B cell (primary cell): ENCODE measurements around the gene VPS41. TPM values are rescaled to one million over a fixed set of nuclear protein-coding genes. Genes with fewer than 3 reads are reported as not detected.

Experiments used
- ATAC-seq: fragments of 200-7000 bp; cut with Tn5 transposase; one replicate; pipeline ENCODE4 v1.10.0; 2021; ENCODE audit warnings: low read depth, mild to moderate bottlenecking, moderate number of reproducible peaks, moderate library complexity
- CTCF ChIA-PET: fragments of 350-600 bp; sonication (Branson Sonifier 250); formaldehyde crosslinking; loops from one replicate; lab custom pipeline; 2021; ENCODE audit warnings: antibody characterized with exemption, inconsistent platforms; lab: Charles Lee
- POLR2A ChIA-PET: fragments of 350-600 bp; sonication (Branson Sonifier 250); formaldehyde crosslinking; loops from one replicate; lab custom pipeline; 2021; ENCODE audit warnings: antibody characterized with exemption; lab: Charles Lee
- DNase-seq: peaks from one replicate; pipeline ENCODE4 v3.0.0; 2013
- H2AFZ ChIP-seq: 2 replicates; pipeline ENCODE4 v1.6.1; 2012; ENCODE audit warnings: mild to moderate bottlenecking, low read depth, low read length; ENCODE audit not compliant: insufficient read depth, poor library complexity, severe bottlenecking
- H3K27ac ChIP-seq, 2 donors: 1 replicate in 1 of 2; 2 replicates in 1 of 2; pipeline ENCODE4 v1.5.1; 2012 to 2013; ENCODE audit warnings: low read length in 2 of 2, mild to moderate bottlenecking in 2 of 2, moderate library complexity in 1 of 2
- H3K27me3 ChIP-seq, 4 experiments: fragments of 200-600 bp in 1 of 4; sonication (generic) in 1 of 4; replicated peaks in 1 of 4; 1 replicate in 2 of 4; 2 replicates in 2 of 4; pipeline versions ENCODE4 v1.6.1 to v1.7.0; 2013 to 2016; ENCODE audit warnings: low read length in 3 of 4, mild to moderate bottlenecking in 2 of 4, mixed read lengths in 1 of 4, moderate library complexity in 1 of 4; ENCODE audit not compliant: insufficient read depth in 4 of 4, control insufficient read depth in 3 of 4; ENCODE audit errors: control extremely low read depth in 1 of 4
- H3K36me3 ChIP-seq, 2 experiments: replicated peaks in 1 of 2; 1 replicate in 1 of 2; 2 replicates in 1 of 2; pipeline versions ENCODE4 v1.6.1 to v1.7.1; 2013; ENCODE audit warnings: low read length in 1 of 2; ENCODE audit not compliant: insufficient read depth in 2 of 2, control insufficient read depth in 1 of 2; ENCODE audit errors: control extremely low read depth in 1 of 2, extremely low read depth in 1 of 2
- H3K4me1 ChIP-seq, 2 donors: fragments of 200-600 bp in 1 of 2; sonication (generic) in 1 of 2; 1 replicate in 1 of 2; 2 replicates in 1 of 2; pipeline versions ENCODE4 v1.5.1 to v1.6.1; 2013 to 2017; ENCODE audit warnings: low read length in 2 of 2; ENCODE audit not compliant: control insufficient read depth in 2 of 2, insufficient read depth in 2 of 2
- H3K4me2 ChIP-seq: replicated peaks from 2 replicates; pipeline ENCODE3; 2012; ENCODE audit warnings: mild to moderate bottlenecking, low read depth, low read length; ENCODE audit not compliant: poor library complexity, severe bottlenecking
- H3K4me3 ChIP-seq, 5 experiments: fragments of 200-600 bp in 1 of 5; sonication (generic) in 1 of 5; 1 replicate in 3 of 5; 2 replicates in 2 of 5; pipeline versions ENCODE4 v1.5.1 to v1.7.0; 2011 to 2016; ENCODE audit warnings: low read length in 4 of 5, mild to moderate bottlenecking in 4 of 5, low read depth in 2 of 5, control low read depth in 1 of 5, moderate library complexity in 1 of 5; ENCODE audit not compliant: insufficient read depth in 1 of 5; ENCODE audit errors: control extremely low read depth in 1 of 5, extremely low read depth in 1 of 5
- H3K79me2 ChIP-seq: fragments of 200-600 bp; sonication (generic); one replicate; pipeline ENCODE4 v1.6.0; 2016; ENCODE audit warnings: low read length; ENCODE audit not compliant: control insufficient read depth, insufficient read depth
- H3K9ac ChIP-seq: fragments of 200-600 bp; sonication (generic); 2 replicates; pipeline ENCODE4 v1.6.1; 2017; ENCODE audit warnings: mild to moderate bottlenecking, low read length, moderate library complexity
- H3K9me3 ChIP-seq, 3 donors: one replicate each; pipeline versions ENCODE4 v1.6.1 to v1.7.1; 2013; ENCODE audit warnings: low read length in 2 of 3; ENCODE audit not compliant: control insufficient read depth in 2 of 3, insufficient read depth in 1 of 3; ENCODE audit errors: control extremely low read depth in 1 of 3
- H4K20me1 ChIP-seq: 2 replicates; pipeline ENCODE4 v1.6.0; 2012; ENCODE audit warnings: mild to moderate bottlenecking, low read length; ENCODE audit not compliant: insufficient read depth, control insufficient read depth, poor library complexity, severe bottlenecking
- H3K27ac Mint-ChIP-seq: one replicate; pipeline ENCODE4 v1.8.0; 2021; ENCODE audit warnings: mixed read lengths
- H3K27me3 Mint-ChIP-seq: one replicate; pipeline ENCODE4 v1.8.0; 2021; ENCODE audit warnings: mixed read lengths
- H3K4me1 Mint-ChIP-seq: one replicate; pipeline ENCODE4 v1.8.0; 2021; ENCODE audit warnings: mixed read lengths
- H3K4me3 Mint-ChIP-seq: one replicate; pipeline ENCODE4 v1.8.0; 2021; ENCODE audit warnings: mixed read lengths
- H3K9me3 Mint-ChIP-seq: one replicate; pipeline ENCODE4 v1.8.0; 2022; ENCODE audit warnings: mixed read lengths; ENCODE audit not compliant: insufficient read depth
- EZH2 ChIP-seq: IDR thresholded peaks from 2 replicates; pipeline ENCODE4 v1.6.1; 2012; ENCODE audit warnings: borderline replicate concordance, low read depth, mild to moderate bottlenecking, moderate library complexity, low read length; ENCODE audit not compliant: insufficient read depth, poor library complexity, severe bottlenecking
- WGBS: methylation state at CpG from one replicate; pipeline ENCODE4 v1.1.5; 2013; ENCODE audit warnings: missing lambda C conversion rate; ENCODE audit not compliant: insufficient coverage; 5-methylcytosine and 5-hydroxymethylcytosine counted together
- intact Hi-C: fragments of 100-400 bp; cut with micrococcal nuclease; formaldehyde crosslinking; loops from one replicate; pipeline ENCODE4 v1.10.0; 2022
- polyA plus RNA-seq: library from polyadenylated mRNA; depleted of rRNA; stranded (reverse); fragments of >200 nt; gene quantifications from 2 replicates; pipeline ENCODE4 v1.2.3, GENCODE V29; 2012
- total RNA-seq, 2 donors: library from RNA; stranded (reverse); fragments of 120-200 nt in 1 of 2; gene quantifications; 1 replicate in 1 of 2; 2 replicates in 1 of 2; pipeline versions ENCODE4 v1.2.3 to v1.2.4, GENCODE V29; 2013 to 2022
- TF ChIP-seq, protein P1 (sequence below): fragments of 200-600 bp; IDR thresholded peaks from one replicate; pipeline ENCODE4 v1.8.0; 2022; ENCODE audit warnings: antibody characterized with exemption, mild to moderate bottlenecking

The VPS41 gene
- total and polyA plus RNA-seq, 2 donors (not counting 1 experiment from before 2014, with no cell fraction given), result 9.3 to 114 TPM

DNA sequence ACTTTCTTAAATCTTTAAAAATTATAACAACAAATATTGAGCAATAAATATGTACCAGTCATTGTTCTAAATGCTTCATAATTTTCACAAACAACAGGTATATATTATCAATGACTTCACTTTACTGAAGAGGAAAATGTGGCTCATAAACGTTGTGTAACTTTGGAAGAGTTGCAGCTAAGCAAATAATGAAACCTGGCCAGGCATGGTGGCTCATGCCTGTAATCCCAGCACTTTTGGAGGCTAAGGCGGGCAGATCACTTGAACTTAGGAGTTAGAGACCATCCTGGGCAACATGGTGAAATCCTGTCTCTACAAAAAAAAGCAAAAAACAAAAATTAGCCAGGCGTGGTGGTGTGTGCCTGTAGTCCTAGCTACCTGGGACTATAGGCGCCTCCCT, 205.9 kb downstream of the VPS41 start:
- H3K27me3 ChIP-seq, result peaks cover 0 to 7% (median 0%) of the 10 kb centered on the region in 4 experiments
- peaks cover 0 to 3% (median 0%) of the 10 kb centered on the region in 3 donors for H3K9me3 ChIP-seq
- TF ChIP-seq, protein P1, sequence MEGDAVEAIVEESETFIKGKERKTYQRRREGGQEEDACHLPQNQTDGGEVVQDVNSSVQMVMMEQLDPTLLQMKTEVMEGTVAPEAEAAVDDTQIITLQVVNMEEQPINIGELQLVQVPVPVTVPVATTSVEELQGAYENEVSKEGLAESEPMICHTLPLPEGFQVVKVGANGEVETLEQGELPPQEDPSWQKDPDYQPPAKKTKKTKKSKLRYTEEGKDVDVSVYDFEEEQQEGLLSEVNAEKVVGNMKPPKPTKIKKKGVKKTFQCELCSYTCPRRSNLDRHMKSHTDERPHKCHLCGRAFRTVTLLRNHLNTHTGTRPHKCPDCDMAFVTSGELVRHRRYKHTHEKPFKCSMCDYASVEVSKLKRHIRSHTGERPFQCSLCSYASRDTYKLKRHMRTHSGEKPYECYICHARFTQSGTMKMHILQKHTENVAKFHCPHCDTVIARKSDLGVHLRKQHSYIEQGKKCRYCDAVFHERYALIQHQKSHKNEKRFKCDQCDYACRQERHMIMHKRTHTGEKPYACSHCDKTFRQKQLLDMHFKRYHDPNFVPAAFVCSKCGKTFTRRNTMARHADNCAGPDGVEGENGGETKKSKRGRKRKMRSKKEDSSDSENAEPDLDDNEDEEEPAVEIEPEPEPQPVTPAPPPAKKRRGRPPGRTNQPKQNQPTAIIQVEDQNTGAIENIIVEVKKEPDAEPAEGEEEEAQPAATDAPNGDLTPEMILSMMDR, result no peak
- TF ChIP-seq EZH2, result no peak
- POLR2A ChIA-PET, result no interaction called here
- Mint-ChIP-seq H3K4me3 (no peak overlapping the region), H3K27me3 (peaks cover 15% of the 10 kb centered on the region), H3K9me3 (peaks cover under 1% of the 10 kb centered on the region), H3K4me1 (no peaks in the 10 kb centered on the region), H3K27ac (no peak overlapping the region)
- no peaks in the 10 kb centered on the region for H4K20me1 ChIP-seq
- intact Hi-C loops, result no loop called here
- H3K4me1 ChIP-seq, result no peaks in the 10 kb centered on the region
- no peaks in the 10 kb centered on the region for H3K79me2 ChIP-seq
- no peak overlapping the region for H2AFZ ChIP-seq
- CTCF ChIA-PET, result no interaction called here
- no peak for DNase-seq
- no peaks in the 10 kb centered on the region for H3K36me3 ChIP-seq
- no peak overlapping the region for H3K4me3 ChIP-seq
- H3K4me2 ChIP-seq, result no peak overlapping the region
- no peak for ATAC-seq
- H3K9ac ChIP-seq, result no peak overlapping the region
- WGBS, result 90% methylated on average over 2 of the region's 4 CpGs
- H3K27ac ChIP-seq, result no peak overlapping the region

DNA sequence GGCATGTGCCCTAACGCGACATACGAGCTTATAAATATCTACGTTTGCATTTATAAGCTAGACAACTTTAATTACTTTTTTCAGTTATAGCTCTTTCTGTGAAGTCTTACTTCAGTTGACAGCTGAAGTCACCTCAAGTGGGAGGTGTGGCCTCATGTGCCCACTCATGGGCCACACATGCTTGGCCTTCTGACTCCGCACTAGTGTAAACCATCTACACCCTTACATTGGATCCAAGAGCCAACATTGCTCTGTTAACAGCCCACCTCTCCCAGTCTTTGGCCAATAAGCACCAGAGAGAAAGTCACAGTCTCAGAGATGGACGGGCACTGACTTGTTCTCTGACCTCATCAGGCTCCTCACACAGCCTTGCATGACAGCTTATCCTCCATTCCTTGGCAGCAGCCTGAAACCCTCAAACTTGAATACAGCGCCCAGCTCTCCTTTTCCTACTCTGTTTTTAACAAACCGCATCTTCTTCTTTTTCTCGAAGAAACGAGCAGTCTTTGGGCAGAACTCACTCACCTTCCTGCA, 206.9 kb downstream of the VPS41 start:
- Histone ChIP-seq H3K4me2 (no peak overlapping the region), H3K4me1 (no peaks in the 10 kb centered on the region), H3K27me3 (peaks cover 0 to 3% (median 0%) of the 10 kb centered on the region in 4 experiments), H3K9ac (no peak overlapping the region), H4K20me1 (no peaks in the 10 kb centered on the region), H3K9me3 (peaks cover 0 to 3% (median 0%) of the 10 kb centered on the region in 3 donors), H3K4me3 (no peak overlapping the region), H3K27ac (no peak overlapping the region), H3K79me2 (no peaks in the 10 kb centered on the region), H3K36me3 (no peaks in the 10 kb centered on the region), H2AFZ (no peak overlapping the region)
- WGBS, result 97% methylated on average over 6 of the region's 10 CpGs
- ChIA-PET CTCF (interaction anchor here (0.7 to 1.2 kb wide), 2 partner anchors 15 to 303 kb away, joined by 3 to 8 read pairs; no protein-coding TSS in a partner anchor), POLR2A (no interaction called here)
- intact Hi-C loops, result no loop called here
- DNase-seq (no peak), ATAC-seq (no peak)
- Mint-ChIP-seq H3K9me3 (peaks cover 2% of the 10 kb centered on the region), H3K27me3 (peaks cover 15% of the 10 kb centered on the region), H3K4me1 (no peaks in the 10 kb centered on the region), H3K27ac (no peak overlapping the region), H3K4me3 (no peak overlapping the region)
- TF ChIP-seq, protein P1, result no peak
- TF ChIP-seq EZH2, result no peak
